Lung (tissue), 12 donors: ENCODE results near the gene ELP5. TPM values are rescaled to one million over a fixed set of nuclear protein-coding genes. Genes with fewer than 3 reads are reported as not detected.
A peak's percentile ranks its signal among the peaks of the same experiment; 100 is the strongest.

Experiments
- ATAC-seq: fragments of 200-7000 bp; cut with Tn5 transposase; one replicate; pipeline ENCODE4 v1.9.1; 2020; ENCODE audit warnings: moderate number of reproducible peaks; ENCODE audit not compliant: insufficient read depth, low FRiP score
- DNase-seq, 3 donors: peaks; one replicate each; pipeline ENCODE4 v3.0.0-alpha.2; 2013 to 2017
- H3K27ac ChIP-seq, 2 donors: one replicate each; pipeline ENCODE4 v1.5.1; 2013; ENCODE audit warnings: mild to moderate bottlenecking in 2 of 2, moderate library complexity in 2 of 2, control low read depth in 1 of 2, inconsistent platforms in 1 of 2, low read depth in 1 of 2, low read length in 1 of 2
- H3K27me3 ChIP-seq, 3 donors: one replicate each; pipeline ENCODE4 v1.5.1; 2013; ENCODE audit warnings: low read length in 2 of 3; ENCODE audit not compliant: control insufficient read depth in 3 of 3, insufficient read depth in 3 of 3
- H3K36me3 ChIP-seq, 4 donors: one replicate each; pipeline ENCODE4 v1.5.1; 2013; ENCODE audit warnings: low read length in 4 of 4, mild to moderate bottlenecking in 1 of 4, moderate library complexity in 1 of 4; ENCODE audit not compliant: control insufficient read depth in 4 of 4, insufficient read depth in 4 of 4
- H3K4me1 ChIP-seq, 5 donors: one replicate each; pipeline ENCODE4 v1.5.1; 2013; ENCODE audit warnings: low read length in 5 of 5, mild to moderate bottlenecking in 2 of 5, moderate library complexity in 1 of 5; ENCODE audit not compliant: control insufficient read depth in 5 of 5, insufficient read depth in 5 of 5
- H3K4me3 ChIP-seq: one replicate; pipeline ENCODE4 v1.5.1; 2013; ENCODE audit warnings: mild to moderate bottlenecking, control low read depth, moderate library complexity
- H3K9ac ChIP-seq, 2 donors: one replicate each; pipeline ENCODE4 v1.5.1; 2013; ENCODE audit warnings: low read length in 2 of 2, control low read depth in 1 of 2; ENCODE audit not compliant: insufficient read depth in 1 of 2
- H3K9me3 ChIP-seq, 4 donors: one replicate each; pipeline ENCODE4 v1.5.1; 2013; ENCODE audit warnings: low read length in 3 of 4, mild to moderate bottlenecking in 1 of 4, moderate library complexity in 1 of 4; ENCODE audit not compliant: control insufficient read depth in 4 of 4, insufficient read depth in 3 of 4
- CTCF ChIP-seq: IDR thresholded peaks from 2 replicates; pipeline ENCODE4 v1.5.1; 2012; ENCODE audit warnings: mild to moderate bottlenecking; ENCODE audit errors: control extremely low read depth, extremely low read depth
- WGBS, 2 donors: extraction: QIAGEN DNeasy Blood & Tissue Kit; methylation state at CpG; one replicate each; pipeline ENCODE4 v1.1.7; 2013; 5-methylcytosine and 5-hydroxymethylcytosine counted together
- polyA plus RNA-seq, 2 donors: library from polyadenylated mRNA; stranded (reverse); fragments of 200-250 nt; gene quantifications; one replicate each; pipeline ENCODE4 v1.2.1, GENCODE V29; 2013
- total RNA-seq, 2 donors: library from RNA; depleted of rRNA in 1 of 2; stranded (reverse); fragments of >200 nt in 1 of 2; gene quantifications; one replicate each; pipeline ENCODE4 v1.2.1, GENCODE V29; 2014 to 2021
- donor health status: control.
- donor health status: control.
- donor health status: Bipolar disorder and iron deficiency.
- donor health status: healthy.
- donor health status: DM: yes; HTN: yes; CAD: no.

The ELP5 gene
- total and polyA plus RNA-seq, 4 donors, result 19.8 to 63.2 (median 36.6) TPM

DNA sequence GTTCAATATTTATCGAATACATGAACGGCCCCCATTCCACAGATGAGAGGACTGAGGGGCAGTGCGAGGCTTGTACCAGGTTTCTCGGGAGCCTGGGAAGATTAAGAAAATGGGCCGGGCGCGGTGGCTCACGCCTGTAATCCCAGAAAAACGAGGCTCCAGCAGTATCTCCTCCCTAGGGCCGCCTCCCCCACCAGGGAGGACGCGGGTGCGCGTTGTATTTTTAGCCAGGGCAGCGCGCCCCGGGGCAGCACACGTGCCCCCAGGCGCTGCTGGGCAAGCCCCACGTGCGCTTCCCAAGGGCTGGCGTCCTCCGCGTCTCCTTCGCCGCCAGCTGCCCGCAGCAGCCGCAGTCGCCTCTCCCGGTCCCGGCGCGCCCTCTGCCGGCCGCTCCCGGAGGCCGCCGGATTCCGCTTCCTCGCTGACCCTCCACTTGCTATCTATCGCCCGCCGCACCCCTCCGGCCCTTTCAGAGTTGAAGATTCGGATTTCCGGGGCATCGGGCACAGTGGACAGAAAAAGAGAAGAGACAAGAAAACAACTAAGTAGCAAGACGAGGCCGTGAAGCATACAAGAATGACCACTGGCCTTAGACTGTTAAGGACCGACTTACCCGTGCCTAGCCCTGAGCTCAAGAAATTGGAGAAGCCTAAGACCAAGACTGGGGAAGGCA lies 44.3 kb downstream of the ELP5 start:
- Histone ChIP-seq H3K4me3 (no peak overlapping the region), H3K9me3 (no peaks in the 10 kb centered on the region), H3K9ac (no peak overlapping the region), H3K4me1 (peaks cover 2 to 14% (median 11%) of the 10 kb centered on the region in 5 donors), H3K27ac (peak overlapping the region in 1 of 2 donors; percentile 71), H3K36me3 (no peaks in the 10 kb centered on the region), H3K27me3 (peaks cover 0 to 36% (median 22%) of the 10 kb centered on the region in 3 donors)
- ATAC-seq (peak; percentile 86), DNase-seq (peak; percentile 74 to 86 (median 83))
- TF ChIP-seq CTCF, result peak; percentile 96
- WGBS, 2 donors, result 4 to 5% methylated on average over 50 to 51 of the region's 51 CpGs

- Histone ChIP-seq H3K9ac (no peak overlapping the region), H3K9me3 (no peaks in the 10 kb centered on the region), H3K27ac (no peak overlapping the region), H3K27me3 (no peaks in the 10 kb centered on the region), H3K36me3 (no peaks in the 10 kb centered on the region), H3K4me1 (peaks cover 0 to 8% (median 2%) of the 10 kb centered on the region in 5 donors), H3K4me3 (no peak overlapping the region)
- TF ChIP-seq CTCF, result no peak
- ATAC-seq, result no peak
- WGBS, 2 donors, result 95 to 97% methylated on average over 7 of the region's 7 CpGs
- DNase-seq, result no peak
Observed at GRCh38 chr17:7304179-7304578, 52.2 kb downstream of the ELP5 start.

GRCh38 chr17:7306911-7307685 lies 55.1 kb downstream of the ELP5 start, which contains the start of gene EIF5A:
Gene EIF5A (plus strand): TSS chr17:7307628. CDS start chr17:7309636, 2,008 bp downstream.
- TF ChIP-seq CTCF, result no peak
- DNase-seq (peak; percentile 100), ATAC-seq (peak; percentile 82)
- Histone ChIP-seq H3K9ac (peak within 1 kb of the TSS; percentile 51 to 75), H3K27me3 (no peaks in the 10 kb centered on the region), H3K4me1 (peaks cover 0 to 17% (median 8%) of the 10 kb centered on the region in 5 donors), H3K36me3 (peaks cover 17 to 22% (median 19%) of the 10 kb centered on the region in 4 donors), H3K9me3 (peaks cover 0 to 2% (median 0%) of the 10 kb centered on the region in 4 donors), H3K4me3 (peak within 1 kb of the TSS; percentile 89), H3K27ac (peak within 1 kb of the TSS; percentile 95 to 99)
- 0% methylated on average over 52 to 64 of the region's 64 CpGs for WGBS, 2 donors
